Thyroid gland (tissue), 4 donors: ENCODE results near the gene SLC16A8.

Experiments
- CTCF ChIP-seq, 6 experiments: fragments of 200-600 bp in 3 of 6; fragments of 450-650 bp in 3 of 6; sonication (generic) in 3 of 6; IDR thresholded peaks; one replicate each; pipeline ENCODE4 v1.5.1; 2016 to 2019; ENCODE audit warnings: antibody characterized with exemption in 6 of 6, mild to moderate bottlenecking in 2 of 6, inconsistent platforms in 1 of 6, moderate library complexity in 1 of 6
- POLR2A ChIP-seq, 2 donors: fragments of 450-650 bp; IDR thresholded peaks; one replicate each; pipeline ENCODE4 v1.6.1; 2017; ENCODE audit warnings: antibody characterized with exemption in 2 of 2, mild to moderate bottlenecking in 2 of 2, moderate library complexity in 1 of 2

GRCh38 chr22:38030311-38031133 lies 53.5 kb downstream of the SLC16A8 start:
- TF ChIP-seq CTCF (IDR thresholded peaks at IDR 0.05) (no peak), POLR2A (IDR thresholded peaks at IDR 0.05) (no peak)
